ENCODE measurements around the gene ABHD17A. TPM values are rescaled to one million over a fixed set of nuclear protein-coding genes. Genes with fewer than 3 reads are reported as not detected.

ABHD17A gene
- total and polyA plus RNA-seq, 10 donors, result 73.4 to 107 (median 83.6) TPM

GRCh38 chr19:1921825-1922224 lies 36.5 kb upstream of the ABHD17A start:
- H3K36me3 ChIP-seq, result peaks cover 0 to 93% (median 63%) of the 10 kb centered on the region in 6 donors
- H3K9me3 ChIP-seq, result no peaks in the 10 kb centered on the region
- DNase-seq, result no peak
- peak overlapping the region in 2 of 8 donors; percentile 11 to 16 for H3K27ac ChIP-seq
- 80 to 90% (median 86%) methylated on average over 15 of the region's 15 CpGs for WGBS, 5 donors
- peaks cover 0 to 32% (median 5%) of the 10 kb centered on the region in 6 donors for H3K4me1 ChIP-seq
- H3K27me3 ChIP-seq (replicated peaks in 1 of 7), result no peaks in the 10 kb centered on the region
- H3K4me3 ChIP-seq, result no peak overlapping the region
- peak in 1 of 3 donors; percentile 36 for TF ChIP-seq POLR2AphosphoS5 (IDR thresholded peaks at IDR 0.05)
- TF ChIP-seq CTCF (IDR thresholded peaks at IDR 0.05 in 8 of 11, conservative IDR thresholded peaks at IDR 0.05 in 3 of 11), result no peak
- intact Hi-C loops (cut with DNase I; ENCODE audit: low total_unique reads), result no loop called here

DNA sequence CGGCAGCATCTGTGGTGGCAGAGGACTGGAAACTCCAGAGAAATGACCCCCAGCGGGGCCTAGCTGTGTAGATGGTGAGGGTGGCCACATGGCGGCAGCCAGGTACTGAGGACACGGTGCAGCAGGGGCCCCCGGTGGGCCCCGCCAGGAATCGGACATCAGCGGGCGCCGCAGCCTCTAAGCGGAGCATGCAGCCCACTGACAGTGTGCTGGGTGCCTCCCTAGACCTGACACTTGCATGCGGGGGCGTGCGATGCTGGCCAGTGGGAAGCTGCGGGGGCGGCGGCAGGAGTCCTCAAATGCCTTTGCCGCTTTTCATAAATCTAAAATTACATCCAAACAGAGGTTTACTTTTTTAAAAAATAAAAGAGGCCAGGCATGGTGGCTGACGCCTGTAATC lies 36.0 kb upstream of the ABHD17A start:
- H3K27me3 ChIP-seq (replicated peaks in 1 of 7), result no peaks in the 10 kb centered on the region
- no peak for DNase-seq
- no peak overlapping the region for H3K4me3 ChIP-seq
- intact Hi-C loops (cut with DNase I; ENCODE audit: low total_unique reads), result no loop called here
- 89 to 91% (median 91%) methylated on average over 11 to 19 of the region's 19 CpGs for WGBS, 5 donors
- peaks cover 0 to 36% (median 5%) of the 10 kb centered on the region in 6 donors for H3K4me1 ChIP-seq
- no peak overlapping the region for H3K27ac ChIP-seq
- peaks cover 0 to 98% (median 63%) of the 10 kb centered on the region in 6 donors for H3K36me3 ChIP-seq
- TF ChIP-seq POLR2AphosphoS5 (IDR thresholded peaks at IDR 0.05) (peak in 1 of 3 donors; percentile 2), POLR2A (IDR thresholded peaks at IDR 0.05) (no peak)
- H3K9me3 ChIP-seq, result no peaks in the 10 kb centered on the region

- 94 to 98% (median 95%) methylated on average over 15 to 19 of the region's 19 CpGs for WGBS, 5 donors
- TF ChIP-seq CTCF (IDR thresholded peaks at IDR 0.05 in 8 of 11, conservative IDR thresholded peaks at IDR 0.05 in 3 of 11), result no peak
- intact Hi-C loops (cut with DNase I; ENCODE audit: low total_unique reads), result no loop called here
- Histone ChIP-seq H3K9me3 (no peaks in the 10 kb centered on the region), H3K27me3 (replicated peaks in 1 of 7) (no peaks in the 10 kb centered on the region), H3K27ac (no peak overlapping the region), H3K4me1 (peaks cover 0 to 36% (median 5%) of the 10 kb centered on the region in 6 donors), H3K36me3 (peaks cover 0 to 99% (median 63%) of the 10 kb centered on the region in 6 donors), H3K4me3 (no peak overlapping the region)
- no peak for DNase-seq
These were observed 35.3 kb upstream of the ABHD17A start for GRCh38 chr19:1920644-1921043.

- Histone ChIP-seq H3K4me3 (no peak overlapping the region), H3K9me3 (no peaks in the 10 kb centered on the region), H3K27me3 (replicated peaks in 1 of 7) (no peaks in the 10 kb centered on the region), H3K27ac (no peak overlapping the region), H3K36me3 (peaks cover 0 to 98% (median 63%) of the 10 kb centered on the region in 6 donors), H3K4me1 (peaks cover 0 to 28% (median 7%) of the 10 kb centered on the region in 6 donors)
- no peak for TF ChIP-seq CTCF (IDR thresholded peaks at IDR 0.05 in 8 of 11, conservative IDR thresholded peaks at IDR 0.05 in 3 of 11)
- no peak for TF ChIP-seq POLR2A (IDR thresholded peaks at IDR 0.05)
- TF ChIP-seq POLR2AphosphoS5 (IDR thresholded peaks at IDR 0.05), result peak in 1 of 3 donors; percentile 50
- DNase-seq, result no peak
- WGBS, 5 donors, result 96 to 97% (median 96%) methylated on average over 28 of the region's 28 CpGs
- intact Hi-C loops (cut with DNase I; ENCODE audit: low total_unique reads), result no loop called here
These were observed 33.7 kb upstream of the ABHD17A start for GRCh38 chr19:1918975-1919374.

DNA sequence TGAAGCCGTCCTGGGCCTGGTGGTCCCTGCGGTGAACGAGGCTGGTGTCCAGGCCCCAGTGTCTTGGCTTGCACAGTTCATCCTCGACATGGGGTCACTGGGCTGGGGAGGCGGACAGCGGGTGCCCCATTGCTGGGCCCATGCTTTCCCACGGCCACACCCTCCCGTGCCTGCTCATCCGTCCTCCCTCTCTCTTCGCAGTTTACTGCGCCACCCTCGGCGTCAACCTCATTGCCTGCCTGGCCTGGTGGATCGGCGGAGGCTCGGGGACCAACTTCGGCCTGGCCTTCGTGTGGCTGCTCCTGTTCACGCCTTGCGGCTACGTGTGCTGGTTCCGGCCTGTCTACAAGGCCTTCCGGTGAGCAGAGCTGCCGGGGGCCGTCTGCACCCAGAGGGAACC lies 32.6 kb upstream of the ABHD17A start:
- no peak for DNase-seq
- no peaks in the 10 kb centered on the region for H3K27me3 ChIP-seq (replicated peaks in 1 of 7)
- H3K4me3 ChIP-seq, result no peak overlapping the region
- TF ChIP-seq POLR2AphosphoS5 (IDR thresholded peaks at IDR 0.05), result peak in 1 of 3 donors; percentile 48
- TF ChIP-seq CTCF (IDR thresholded peaks at IDR 0.05 in 8 of 11, conservative IDR thresholded peaks at IDR 0.05 in 3 of 11), result no peak
- intact Hi-C loops (cut with DNase I; ENCODE audit: low total_unique reads), result no loop called here
- peaks cover 0 to 98% (median 66%) of the 10 kb centered on the region in 6 donors for H3K36me3 ChIP-seq
- H3K4me1 ChIP-seq, result peaks cover 0 to 31% (median 6%) of the 10 kb centered on the region in 6 donors
- WGBS, 5 donors, result 92 to 99% (median 97%) methylated on average over 20 to 25 of the region's 25 CpGs
- no peaks in the 10 kb centered on the region for H3K9me3 ChIP-seq
- no peak overlapping the region for H3K27ac ChIP-seq

Data from spleen (tissue), 11 donors.